ENCODE results near the gene CPZ. TPM values are rescaled to one million over a fixed set of nuclear protein-coding genes. Genes with fewer than 3 reads are reported as not detected.

CPZ gene
- total RNA-seq, 1 donor from 2014 or later, result 6.0 TPM

DNA sequence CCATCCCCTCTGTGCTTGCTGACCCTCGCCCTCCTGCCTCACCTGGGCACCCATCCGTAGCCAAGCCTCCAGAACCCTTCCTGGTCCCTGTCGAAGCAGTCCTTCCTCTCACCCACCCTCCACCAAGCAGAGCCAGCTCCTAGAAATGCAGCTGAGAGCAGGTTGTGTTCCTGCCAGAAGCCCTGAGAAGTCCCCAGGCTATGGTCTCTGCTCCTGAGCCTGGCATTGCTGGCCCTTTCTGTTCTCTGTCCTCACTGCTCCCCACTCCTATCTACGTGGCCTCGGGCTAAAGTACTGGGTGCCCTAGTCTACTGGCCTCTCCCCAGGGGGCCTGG is 2.1 kb upstream of the CPZ start:
- no peaks in the 10 kb centered on the region for H3K4me1 ChIP-seq
- DNase-seq, result peak; percentile 12
- peaks cover 67% of the 10 kb centered on the region for H3K27me3 ChIP-seq (ENCODE audit: low read depth)
- TF ChIP-seq, protein P1, sequence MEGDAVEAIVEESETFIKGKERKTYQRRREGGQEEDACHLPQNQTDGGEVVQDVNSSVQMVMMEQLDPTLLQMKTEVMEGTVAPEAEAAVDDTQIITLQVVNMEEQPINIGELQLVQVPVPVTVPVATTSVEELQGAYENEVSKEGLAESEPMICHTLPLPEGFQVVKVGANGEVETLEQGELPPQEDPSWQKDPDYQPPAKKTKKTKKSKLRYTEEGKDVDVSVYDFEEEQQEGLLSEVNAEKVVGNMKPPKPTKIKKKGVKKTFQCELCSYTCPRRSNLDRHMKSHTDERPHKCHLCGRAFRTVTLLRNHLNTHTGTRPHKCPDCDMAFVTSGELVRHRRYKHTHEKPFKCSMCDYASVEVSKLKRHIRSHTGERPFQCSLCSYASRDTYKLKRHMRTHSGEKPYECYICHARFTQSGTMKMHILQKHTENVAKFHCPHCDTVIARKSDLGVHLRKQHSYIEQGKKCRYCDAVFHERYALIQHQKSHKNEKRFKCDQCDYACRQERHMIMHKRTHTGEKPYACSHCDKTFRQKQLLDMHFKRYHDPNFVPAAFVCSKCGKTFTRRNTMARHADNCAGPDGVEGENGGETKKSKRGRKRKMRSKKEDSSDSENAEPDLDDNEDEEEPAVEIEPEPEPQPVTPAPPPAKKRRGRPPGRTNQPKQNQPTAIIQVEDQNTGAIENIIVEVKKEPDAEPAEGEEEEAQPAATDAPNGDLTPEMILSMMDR (IDR thresholded peaks at IDR 0.05), result no peak
- no peaks in the 10 kb centered on the region for H3K9me3 ChIP-seq
- no peak overlapping the region for H3K4me3 ChIP-seq
- no peak for ATAC-seq
- intact Hi-C loops (cut with DNase I), result no loop called here
- H3K36me3 ChIP-seq, result no peaks in the 10 kb centered on the region
- H3K27ac ChIP-seq, result no peak overlapping the region

GRCh38 chr4:8591114-8591513 is 1.5 kb upstream of the CPZ start:
- ATAC-seq (no peak), DNase-seq (peak; percentile 28)
- TF ChIP-seq, protein P1 (IDR thresholded peaks at IDR 0.05), result no peak
- intact Hi-C loops (cut with DNase I), result no loop called here
- H3K4me1 ChIP-seq, result no peaks in the 10 kb centered on the region
- H3K36me3 ChIP-seq, result no peaks in the 10 kb centered on the region
- no peaks in the 10 kb centered on the region for H3K9me3 ChIP-seq
- no peak overlapping the region for H3K4me3 ChIP-seq
- H3K27me3 ChIP-seq (ENCODE audit: low read depth), result peaks cover 66% of the 10 kb centered on the region
- no peak overlapping the region for H3K27ac ChIP-seq

DNA sequence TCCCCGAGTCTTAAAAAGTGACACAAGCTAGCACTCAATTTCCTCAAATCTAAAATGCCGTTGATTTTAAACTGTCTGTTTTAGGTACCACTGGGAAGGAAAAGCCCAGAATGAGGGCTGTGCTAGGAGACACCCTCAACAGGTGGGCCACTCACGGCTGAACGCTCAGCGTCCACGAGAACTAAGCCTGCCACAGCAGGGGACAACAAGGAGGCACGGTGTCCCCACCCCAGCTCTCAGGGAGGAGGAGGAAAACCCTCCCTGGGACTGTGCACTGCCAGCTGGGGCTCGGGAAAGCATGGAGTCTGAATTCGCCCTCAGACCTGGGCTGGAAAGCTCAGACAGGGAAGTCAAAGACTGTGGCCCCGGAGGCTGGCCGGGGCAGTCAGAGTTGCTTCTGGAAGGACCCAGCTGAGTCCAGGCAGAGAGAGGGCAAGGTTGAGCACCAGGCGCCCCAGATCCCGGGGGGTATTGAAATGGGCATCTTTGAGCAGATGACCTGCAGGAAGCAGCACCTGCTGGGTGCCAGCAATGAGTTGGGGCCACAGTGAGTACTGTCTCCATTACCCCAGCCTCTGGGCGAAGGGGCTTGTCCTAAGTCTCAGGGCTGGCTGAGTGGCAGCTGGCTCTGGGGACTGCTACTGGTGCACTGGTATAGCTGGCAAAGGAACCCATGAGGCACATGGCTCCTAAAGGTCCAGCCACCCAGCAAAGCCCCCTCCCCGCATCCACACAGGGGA is 769 bp upstream of the CPZ start:
- H3K27me3 ChIP-seq (ENCODE audit: low read depth), result peaks cover 64% of the 10 kb centered on the region
- peak; percentile 32 for DNase-seq
- H3K4me1 ChIP-seq, result no peaks in the 10 kb centered on the region
- no peak overlapping the region for H3K4me3 ChIP-seq
- H3K27ac ChIP-seq, result no peak overlapping the region
- no peaks in the 10 kb centered on the region for H3K36me3 ChIP-seq
- ATAC-seq, result no peak
- TF ChIP-seq, protein P1 (IDR thresholded peaks at IDR 0.05), result no peak
- intact Hi-C loops (cut with DNase I), result no loop called here
- no peaks in the 10 kb centered on the region for H3K9me3 ChIP-seq

DNA sequence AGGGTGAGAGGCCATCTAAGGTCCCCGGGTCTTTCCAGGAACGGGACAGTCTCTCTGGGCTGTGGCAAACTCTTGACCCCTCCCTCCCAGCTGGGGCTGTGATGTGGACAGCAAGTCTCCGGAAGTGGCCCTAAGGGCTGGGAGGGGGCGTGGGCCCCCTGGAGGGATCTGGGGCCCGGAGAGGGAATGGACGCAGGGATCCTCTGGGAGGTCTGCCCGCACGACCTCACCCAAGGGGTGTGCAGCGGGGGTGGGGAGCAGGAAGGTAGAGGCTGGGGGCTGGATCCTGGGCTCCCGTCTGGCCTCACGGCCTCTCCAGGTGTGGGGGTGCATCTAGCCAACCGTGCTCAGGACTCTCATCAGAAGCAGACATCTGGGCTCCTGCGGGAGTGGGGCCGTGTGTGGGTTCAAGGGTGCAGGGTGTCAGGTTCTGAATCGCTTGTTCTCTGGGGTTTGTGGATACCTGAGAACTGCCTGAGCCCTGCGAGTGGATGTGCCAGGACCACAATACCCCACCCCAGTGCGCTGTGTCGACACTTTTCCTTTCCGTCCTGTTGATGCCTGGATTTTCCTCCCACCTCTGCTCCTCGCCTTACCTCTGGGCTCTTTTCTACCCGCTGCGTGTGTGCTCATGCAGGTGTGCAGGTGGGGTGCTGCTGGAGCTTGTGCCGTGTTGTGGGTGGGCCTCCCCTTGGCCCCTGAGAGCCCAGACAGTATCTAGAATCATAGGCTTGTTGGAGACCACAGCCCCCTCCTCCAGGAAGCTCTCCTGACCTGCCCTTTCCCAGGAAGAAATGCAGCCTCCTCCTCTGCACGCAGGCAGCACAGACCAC is 915 bp downstream of the CPZ start:
- TF ChIP-seq, protein P1 (IDR thresholded peaks at IDR 0.05), result no peak
- Histone ChIP-seq H3K4me3 (peak overlapping the region; percentile 39), H3K27me3 (ENCODE audit: low read depth) (peaks cover 51% of the 10 kb centered on the region), H3K9me3 (no peaks in the 10 kb centered on the region), H3K36me3 (no peaks in the 10 kb centered on the region), H3K27ac (no peak overlapping the region), H3K4me1 (no peaks in the 10 kb centered on the region)
- intact Hi-C loops (cut with DNase I), result no loop called here
- no peak for DNase-seq
- ATAC-seq, result peak in 1 of 2 donors; percentile 5

GRCh38 chr4:8594097-8595038 is 1.8 kb downstream of the CPZ start:
- intact Hi-C loops (cut with DNase I), result no loop called here
- no peak for DNase-seq
- peaks cover 44% of the 10 kb centered on the region for H3K27me3 ChIP-seq (ENCODE audit: low read depth)

More at GRCh38 chr4:8594097-8595038, 1.8 kb downstream of the CPZ start:
- TF ChIP-seq, protein P1 (IDR thresholded peaks at IDR 0.05), result peak; percentile 63
- no peaks in the 10 kb centered on the region for H3K4me1 ChIP-seq
- H3K4me3 ChIP-seq, result no peak overlapping the region
- no peak overlapping the region for H3K27ac ChIP-seq
- no peaks in the 10 kb centered on the region for H3K36me3 ChIP-seq
- peak; percentile 62 to 68 for ATAC-seq
- no peaks in the 10 kb centered on the region for H3K9me3 ChIP-seq
